ENCODE data around the gene FBXL2. TPM values are rescaled to one million over a fixed set of nuclear protein-coding genes. Genes with fewer than 3 reads are reported as not detected.

The FBXL2 gene
- total and polyA plus RNA-seq, 2 of the 8 experiments (the other 6 are each of a cell fraction or from before 2014, with no cell fraction given), result 3.1 to 5.4 TPM

DNA sequence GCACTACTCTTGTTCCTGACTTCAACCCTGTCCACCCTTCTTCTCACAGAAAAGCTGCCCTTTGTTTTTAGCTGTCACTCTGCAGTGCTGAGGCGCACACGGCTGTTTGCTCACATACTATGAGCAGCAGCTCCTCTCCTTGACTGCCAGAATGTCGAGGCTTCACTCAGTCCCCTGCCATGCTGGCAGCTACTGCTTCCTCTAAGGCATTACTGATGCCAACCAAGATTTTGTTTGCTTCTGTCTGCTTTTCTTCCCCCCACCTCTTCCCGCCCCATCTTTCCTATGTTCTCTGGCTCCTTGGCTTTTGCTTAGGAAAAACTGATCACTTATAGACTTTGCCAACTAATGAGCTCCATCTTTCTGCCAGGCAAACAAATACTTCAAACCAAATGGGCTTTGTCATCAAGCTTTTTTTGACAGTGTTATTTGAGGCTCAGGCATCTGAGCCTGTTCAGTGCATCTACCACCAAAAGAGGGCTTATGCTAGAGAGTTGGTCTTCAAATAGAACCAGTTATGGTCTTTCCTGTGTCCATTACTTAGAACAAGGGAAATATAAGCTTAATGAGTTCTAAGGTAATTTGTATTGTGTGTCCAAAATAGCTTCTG, 81.0 kb downstream of the FBXL2 start:
- WGBS, 2 experiments (ENCODE audit: extremely low coverage in 1 of 2, insufficient coverage in 1 of 2, insufficient read length in 1 of 2, insufficient replicate concordance in 2 of 2, low coverage in 1 of 2, low lambda C conversion rate in 2 of 2, missing lambda C conversion rate in 1 of 2), result 95% methylated on average over 4 of the region's 4 CpGs; no CpG with 5 or more reads in 1 of the 2 experiments
- Histone ChIP-seq H4K20me1 (replicated peaks in 1 of 2; ENCODE audit: control insufficient read depth in 1 of 2, insufficient read depth in 2 of 2, low read length in 2 of 2) (no peaks in the 10 kb centered on the region), H3K14ac (ENCODE audit: insufficient read length) (no peak overlapping the region), H3K4me2 (ENCODE audit: insufficient read depth in 1 of 2, low read depth in 2 of 2, low read length in 2 of 2) (no peak overlapping the region), H3K18ac (ENCODE audit: extremely low read depth, low read length) (no peak overlapping the region), H3K79me2 (ENCODE audit: control insufficient read depth in 1 of 2, insufficient read depth in 2 of 2, low read length in 2 of 2) (no peaks in the 10 kb centered on the region), H3K27ac (ENCODE audit: low read depth, low read length) (no peak overlapping the region), H2BK120ac (replicated peaks; ENCODE audit: low read depth, low read length) (no peak overlapping the region), H3K56ac (replicated peaks; ENCODE audit: insufficient read length, low read depth, low read length) (no peak overlapping the region), H2BK15ac (ENCODE audit: low read length) (no peak overlapping the region), H3K4me1 (replicated peaks in 1 of 4; ENCODE audit: control insufficient read depth in 3 of 4, insufficient read depth in 4 of 4, low read length in 3 of 4) (no peaks in the 10 kb centered on the region), H3K4me3 (ENCODE audit: extremely low read depth in 1 of 4, insufficient read depth in 2 of 4, low read depth in 3 of 4, low read length in 4 of 4) (no peak overlapping the region), H4K91ac (replicated peaks; ENCODE audit: insufficient read length, low read length) (no peak overlapping the region), H3K36me3 (ENCODE audit: control insufficient read depth in 2 of 4, insufficient read depth in 4 of 4, low read length in 3 of 4) (no peaks in the 10 kb centered on the region), H3K23me2 (ENCODE audit: low read depth, low read length) (no peaks in the 10 kb centered on the region), H2AFZ (ENCODE audit: low read length) (no peak overlapping the region), H3K9ac (replicated peaks in 1 of 4; ENCODE audit: extremely low read depth in 1 of 4, low read depth in 3 of 4, low read length in 3 of 4) (no peak overlapping the region), H4K5ac (ENCODE audit: insufficient read length, low read depth, low read length) (no peak overlapping the region), H3K9me3 (ENCODE audit: insufficient read depth in 2 of 2, low read depth in 1 of 2, low read length in 1 of 2) (no peaks in the 10 kb centered on the region), H3K27me3 (replicated peaks in 1 of 4; ENCODE audit: control insufficient read depth in 3 of 4, extremely low read depth in 1 of 4, insufficient read depth in 3 of 4, low read length in 3 of 4) (no peaks in the 10 kb centered on the region), H4K8ac (ENCODE audit: extremely low read depth, insufficient read depth, low read length) (no peak overlapping the region), H2BK12ac (ENCODE audit: low read depth, low read length) (no peak overlapping the region), H2BK20ac (ENCODE audit: low read length) (no peak overlapping the region), H3K23ac (ENCODE audit: insufficient read length) (no peak overlapping the region), H2AK5ac (ENCODE audit: low read depth, low read length) (no peak overlapping the region), H3K4ac (replicated peaks; ENCODE audit: insufficient read length, low read depth, low read length) (no peak overlapping the region), H3K79me1 (ENCODE audit: low read depth, low read length) (no peaks in the 10 kb centered on the region), H2BK5ac (ENCODE audit: low read depth, low read length) (no peak overlapping the region)
- DNase-seq (ENCODE audit: low read depth in 1 of 2, low spot score in 2 of 2) (no peak), FAIRE-seq (no peak)
- CTCF ChIA-PET (ENCODE audit: partially characterized antibody), result interaction anchor here (0.8 to 5.4 kb wide), 5 partner anchors 12 to 429 kb away, joined by 3 to 35 read pairs (median 4); no protein-coding TSS in a partner anchor
- POLR2A ChIA-PET (ENCODE audit: partially characterized antibody), result interaction anchor here (1.5 kb wide), 1 partner anchor 214 kb away, joined by 3 read pairs; no protein-coding TSS in a partner anchor
- TF ChIP-seq SIRT6 (IDR thresholded peaks at IDR 0.05; ENCODE audit: low read length) (no peak), POU5F1 (IDR thresholded peaks at IDR 0.05; ENCODE audit: low read depth, low read length) (no peak), EZH2 (IDR thresholded peaks at IDR 0.05; ENCODE audit: low read depth, low read length, severe bottlenecking) (no peak), TEAD4 (IDR thresholded peaks at IDR 0.05; ENCODE audit: low read depth, low read length) (no peak)

Measured in H1 (cell line).